Measurements from ENCODE around the gene UNCX.

Gene UNCX

DNA sequence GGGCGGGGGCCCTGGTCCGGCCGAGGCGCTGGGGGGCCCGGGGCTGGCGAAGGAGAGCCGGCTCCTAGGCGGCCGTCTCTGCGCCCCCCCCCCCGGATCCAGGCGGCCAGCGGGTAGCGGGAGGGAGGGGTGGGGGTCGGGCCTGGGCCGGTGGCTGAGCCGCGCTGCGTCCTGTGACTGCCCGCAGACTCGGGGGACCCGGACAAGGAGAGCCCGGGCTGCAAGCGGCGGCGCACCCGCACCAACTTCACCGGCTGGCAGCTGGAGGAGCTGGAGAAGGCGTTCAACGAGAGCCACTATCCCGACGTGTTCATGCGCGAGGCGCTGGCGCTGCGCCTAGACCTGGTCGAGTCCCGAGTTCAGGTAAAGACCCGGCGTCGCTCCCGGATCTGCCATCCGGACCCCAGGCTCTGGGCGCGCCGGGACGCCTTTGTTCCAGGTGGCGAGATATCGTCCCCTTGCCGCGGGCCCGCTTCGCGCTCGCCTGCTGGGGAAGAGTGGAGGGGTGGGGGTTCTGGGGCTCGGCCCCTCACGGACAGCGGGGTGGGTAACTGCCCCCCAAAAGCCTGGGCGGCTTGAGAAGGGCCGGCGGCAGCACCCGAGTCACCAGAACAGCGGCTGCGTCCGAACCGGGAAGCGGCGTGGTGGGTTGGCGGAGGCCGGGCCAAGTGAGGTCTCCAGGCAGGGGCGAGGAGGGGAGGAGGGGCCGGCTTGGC is 819 bp downstream of the UNCX start:
- DNase-seq, result no peak

DNA sequence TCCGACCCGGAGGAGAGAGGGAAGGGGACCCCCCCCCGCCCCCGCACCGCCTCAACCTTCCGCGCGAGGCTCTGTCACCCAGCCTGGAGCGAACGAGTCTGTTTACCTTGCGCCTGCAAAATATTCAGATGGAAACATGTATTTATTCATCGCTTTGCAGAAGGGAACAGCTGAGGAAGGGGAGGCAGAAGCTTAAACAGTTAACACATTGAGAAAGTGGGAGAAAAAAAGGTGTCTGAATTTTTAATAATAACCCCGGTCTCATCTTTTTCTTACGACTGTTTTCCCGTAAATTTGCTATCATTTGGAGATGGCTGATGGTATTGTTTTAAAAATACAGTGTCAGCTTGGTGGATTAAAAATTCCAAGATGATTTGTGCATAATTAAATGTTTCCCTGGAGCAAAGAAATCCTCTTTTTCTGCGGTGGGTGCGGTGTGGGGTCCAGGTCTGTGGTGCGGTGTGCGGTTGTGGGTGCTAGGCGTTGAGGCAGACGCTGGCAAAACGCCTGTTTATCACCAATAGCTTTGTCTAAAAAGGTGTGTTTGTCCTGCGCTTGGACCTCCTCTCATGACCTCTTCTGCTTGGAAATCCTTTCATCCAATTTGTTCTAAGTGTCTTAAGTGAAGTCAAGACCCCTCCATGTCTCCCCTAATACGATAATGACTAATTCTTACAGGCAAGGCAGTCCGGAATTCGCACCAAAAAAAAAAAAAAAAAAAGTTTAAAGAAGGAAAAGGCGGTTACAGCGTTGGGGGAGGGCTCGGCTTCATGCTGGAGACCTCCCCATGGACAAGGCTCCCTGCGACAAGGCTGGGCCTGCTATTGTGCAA is 1.6 kb downstream of the UNCX start:
- DNase-seq, result no peak

DNA sequence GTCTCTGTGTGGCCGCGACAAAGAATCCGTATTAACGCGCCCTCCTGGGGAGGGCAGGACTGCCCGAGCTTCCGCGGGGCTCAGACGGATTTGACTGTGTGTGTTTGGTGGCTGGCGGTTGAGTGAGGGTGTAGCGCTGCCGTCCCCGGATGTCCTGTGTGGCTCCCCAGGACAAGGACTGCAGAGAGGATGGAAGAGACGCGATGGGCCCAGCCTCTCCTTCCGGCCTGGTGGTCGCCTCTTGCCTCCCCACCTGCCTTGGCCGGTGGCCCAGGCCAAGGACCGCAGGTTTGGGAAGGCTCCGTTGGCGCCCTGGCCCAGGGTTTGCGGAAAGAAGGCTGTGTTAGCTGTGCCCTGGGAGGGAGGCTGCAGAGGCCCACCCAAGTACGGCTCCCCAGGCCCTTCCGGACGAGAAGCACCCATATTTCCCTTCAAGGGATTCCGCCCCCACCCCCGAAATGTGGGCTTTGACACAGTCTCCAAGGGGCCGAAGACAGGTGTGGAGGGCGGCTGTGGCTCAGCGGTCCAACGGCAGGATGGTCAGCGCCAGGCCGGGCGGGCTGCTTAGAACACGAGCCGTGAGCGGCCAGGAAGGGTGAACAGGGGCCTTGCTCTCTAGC is 2.3 kb downstream of the UNCX start:
- no peak for DNase-seq

DNA sequence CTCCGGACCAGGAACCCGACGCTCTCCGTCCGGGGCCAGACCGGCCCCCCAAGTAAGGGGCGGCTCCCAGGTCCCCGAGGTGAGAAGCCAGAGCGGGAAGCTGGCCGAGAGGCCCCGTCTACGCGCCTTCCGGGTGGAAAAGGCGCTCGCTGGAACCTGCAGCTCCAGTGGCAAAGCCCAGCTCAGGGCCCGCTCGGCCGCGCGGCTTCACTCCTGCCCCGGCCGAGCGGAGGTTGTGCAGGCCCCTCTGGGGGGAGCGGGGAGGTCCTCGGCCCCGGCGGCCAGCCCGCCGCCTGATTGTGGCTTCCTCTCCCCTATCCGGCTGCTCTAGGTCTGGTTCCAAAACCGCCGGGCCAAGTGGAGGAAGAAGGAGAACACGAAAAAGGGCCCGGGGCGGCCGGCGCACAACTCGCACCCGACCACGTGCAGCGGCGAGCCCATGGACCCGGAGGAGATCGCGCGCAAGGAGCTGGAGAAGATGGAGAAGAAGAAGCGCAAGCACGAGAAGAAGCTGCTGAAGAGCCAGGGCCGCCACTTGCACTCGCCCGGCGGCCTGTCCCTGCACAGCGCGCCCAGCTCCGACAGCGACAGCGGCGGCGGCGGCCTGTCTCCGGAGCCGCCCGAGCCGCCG is 2.9 kb downstream of the UNCX start:
- DNase-seq, result no peak

DNA sequence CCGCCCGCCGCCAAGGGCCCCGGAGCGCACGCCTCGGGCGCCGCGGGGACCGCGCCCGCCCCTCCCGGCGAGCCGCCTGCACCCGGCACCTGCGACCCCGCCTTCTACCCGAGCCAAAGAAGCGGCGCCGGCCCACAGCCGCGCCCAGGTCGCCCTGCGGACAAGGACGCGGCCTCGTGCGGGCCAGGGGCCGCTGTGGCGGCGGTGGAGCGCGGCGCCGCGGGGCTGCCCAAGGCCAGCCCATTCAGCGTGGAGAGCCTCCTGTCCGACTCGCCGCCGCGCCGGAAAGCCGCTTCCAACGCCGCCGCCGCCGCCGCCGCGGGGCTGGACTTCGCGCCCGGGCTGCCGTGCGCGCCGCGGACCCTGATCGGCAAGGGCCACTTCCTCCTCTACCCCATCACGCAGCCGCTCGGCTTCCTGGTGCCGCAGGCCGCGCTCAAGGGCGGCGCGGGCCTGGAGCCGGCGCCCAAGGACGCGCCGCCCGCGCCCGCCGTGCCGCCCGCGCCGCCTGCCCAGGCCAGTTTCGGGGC is 3.5 kb downstream of the UNCX start:
- DNase-seq, result no peak

DNA sequence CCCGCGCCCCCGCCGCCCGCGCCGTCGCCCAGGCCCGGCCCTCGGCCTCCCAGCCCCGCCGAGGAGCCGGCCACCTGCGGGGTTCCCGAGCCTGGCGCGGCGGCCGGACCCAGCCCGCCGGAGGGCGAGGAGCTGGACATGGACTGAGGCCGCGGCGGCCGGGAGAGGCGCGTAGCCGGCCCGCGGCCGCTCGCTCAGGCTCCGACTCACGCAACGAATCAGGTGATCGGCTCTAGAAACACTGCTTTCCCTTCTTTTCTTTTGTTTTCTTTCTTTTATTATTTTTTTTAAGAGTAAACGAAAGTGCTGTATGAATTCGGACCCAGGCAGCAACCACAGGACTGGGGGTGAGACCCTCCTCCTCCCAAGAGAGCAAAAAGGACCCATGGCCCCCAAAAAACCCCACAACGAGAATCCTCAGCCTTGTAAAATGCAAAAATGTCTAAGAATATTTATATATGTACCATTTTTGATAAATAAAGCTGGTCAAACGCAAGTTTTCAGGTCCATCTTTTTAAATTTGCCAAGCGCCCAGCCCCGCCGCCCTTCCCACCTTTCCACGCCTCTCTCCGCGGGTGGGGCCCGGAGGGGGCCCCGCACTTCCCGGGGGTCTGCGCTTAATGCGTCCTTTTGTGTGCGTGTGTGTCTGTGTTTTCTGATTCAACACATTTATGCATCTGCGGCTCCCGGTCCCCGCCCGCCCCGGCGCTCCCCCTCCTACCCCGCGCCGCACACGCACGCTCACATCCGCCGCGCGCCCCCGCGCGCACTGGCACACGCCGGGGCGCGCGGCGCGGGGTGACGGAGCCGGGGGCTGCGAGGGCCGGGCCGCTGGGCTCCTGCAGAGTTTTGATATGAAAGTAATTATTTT is 4.4 kb downstream of the UNCX start:
- no peak for DNase-seq

DNA sequence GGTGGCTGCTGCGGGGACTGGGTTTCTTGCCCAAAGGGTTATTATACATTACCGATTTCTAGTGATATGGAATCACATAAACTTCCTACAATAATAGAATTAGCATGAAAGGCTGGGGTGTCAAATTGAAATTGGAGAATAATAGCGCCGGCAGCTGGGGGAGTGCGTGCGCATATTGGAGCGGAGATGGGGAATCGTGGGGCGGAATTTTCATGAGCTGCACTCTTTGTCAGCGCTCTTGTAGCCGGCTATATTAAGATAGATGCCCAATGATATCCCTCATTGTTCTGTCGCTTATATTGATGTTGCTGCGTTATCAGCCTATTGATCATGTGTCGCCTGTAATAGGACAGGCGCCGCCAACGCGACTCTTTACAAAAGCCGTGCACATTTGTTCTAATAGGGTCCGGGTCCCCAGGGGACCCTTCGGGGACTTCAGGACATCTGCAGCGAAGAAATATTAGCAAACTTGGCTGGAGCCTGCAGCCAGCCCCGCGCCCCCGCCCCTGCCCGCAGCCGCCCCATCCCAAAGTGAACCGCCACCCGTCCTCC is 5.1 kb downstream of the UNCX start:
- no peak for DNase-seq

DNA sequence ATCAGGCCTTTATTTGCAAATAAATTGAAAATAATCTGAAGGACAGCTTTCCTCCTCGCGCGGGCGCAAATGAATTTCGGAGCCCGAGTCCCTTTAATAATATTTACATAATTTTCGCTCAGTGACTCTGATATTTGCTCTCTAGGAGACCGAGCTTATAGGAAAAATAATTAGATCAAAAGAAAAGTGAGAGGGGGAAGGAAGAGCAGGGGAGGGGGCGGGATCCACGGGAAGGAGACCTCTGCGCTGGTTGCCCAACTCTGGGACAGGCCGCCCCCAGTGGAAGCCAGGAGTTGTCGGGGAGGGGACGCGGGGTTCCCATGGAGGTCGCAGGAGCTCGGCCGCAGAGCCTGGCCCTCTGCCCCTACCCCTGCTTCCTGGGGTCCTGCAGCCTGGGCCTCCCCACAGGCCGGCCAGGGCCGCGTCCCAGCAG is 5.8 kb downstream of the UNCX start:
- DNase-seq, result no peak

DNA sequence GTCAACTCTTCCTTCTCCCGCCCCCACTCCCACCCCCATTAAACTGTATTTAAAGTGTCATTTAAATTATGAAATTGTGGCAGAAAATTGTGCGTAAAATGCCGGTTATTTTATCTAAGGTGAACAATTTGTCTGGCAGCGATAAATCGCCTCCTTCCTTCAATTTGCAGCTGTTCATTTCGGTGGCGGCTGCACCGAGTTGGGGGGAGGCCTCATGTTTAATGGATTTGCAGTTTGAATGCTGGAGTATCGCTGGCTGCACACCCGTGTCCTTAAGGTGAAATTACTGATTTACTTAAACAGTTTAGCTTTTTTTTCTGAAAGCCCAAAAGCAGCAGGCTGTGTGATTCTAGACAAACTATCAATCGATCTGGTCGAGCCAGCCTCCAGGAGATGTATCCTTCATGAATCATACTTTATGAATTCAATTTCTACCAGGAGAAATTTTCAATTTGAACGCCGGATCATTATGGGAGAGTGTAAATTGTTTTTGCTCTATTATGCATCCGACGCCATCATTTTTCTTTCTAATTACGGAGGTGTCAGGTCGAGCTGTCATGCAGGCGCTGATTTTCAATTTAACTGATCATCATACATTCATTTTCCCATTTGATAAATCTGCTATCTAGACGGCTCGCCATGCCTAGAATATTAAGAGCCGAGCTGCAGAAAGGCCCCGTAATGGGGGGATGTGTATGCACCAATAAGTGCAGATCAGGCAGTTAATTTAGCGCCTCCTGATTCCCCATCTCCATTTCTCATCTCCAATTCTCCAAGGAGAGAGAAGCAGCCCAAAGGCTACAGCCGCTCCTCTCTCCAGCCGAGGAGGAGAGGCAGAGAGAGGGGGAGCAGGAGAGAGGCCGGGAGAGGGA is 6.5 kb downstream of the UNCX start:
- DNase-seq, result no peak

DNA sequence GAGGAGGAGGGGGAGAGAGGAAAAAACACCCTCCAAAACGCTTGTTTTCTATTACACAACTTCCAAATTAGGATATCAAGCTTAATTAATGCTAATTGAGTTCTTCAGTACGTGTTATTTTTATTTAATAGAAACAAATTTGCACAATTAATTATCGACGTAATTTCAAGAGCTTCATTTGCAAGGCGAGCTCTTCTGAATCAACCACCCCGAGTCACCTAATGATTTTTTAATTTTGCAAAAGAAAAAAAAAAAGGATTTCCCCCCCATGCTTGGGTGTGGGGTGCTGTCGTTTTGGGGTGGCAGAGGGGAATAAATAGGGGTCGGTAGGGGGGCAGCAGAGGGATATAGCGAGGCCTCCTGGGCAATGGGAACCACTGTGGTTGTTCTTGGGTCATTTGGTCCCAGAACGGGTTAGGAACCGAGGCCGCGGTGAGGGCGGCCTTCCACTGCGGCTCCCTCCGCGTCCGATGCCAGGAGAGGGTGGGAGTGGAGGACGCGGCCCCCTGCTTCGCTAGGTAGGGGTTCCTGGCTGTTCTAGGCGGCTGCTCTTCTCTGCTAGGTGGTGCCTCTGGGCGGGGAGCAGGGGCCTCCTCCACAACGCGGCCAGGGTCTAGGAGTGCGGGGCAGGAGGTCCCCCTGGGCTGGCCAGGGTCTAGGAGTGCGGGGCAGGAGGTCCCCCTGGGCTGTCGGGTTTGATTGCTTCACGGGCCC is 7.3 kb downstream of the UNCX start:
- DNase-seq, result no peak

DNA sequence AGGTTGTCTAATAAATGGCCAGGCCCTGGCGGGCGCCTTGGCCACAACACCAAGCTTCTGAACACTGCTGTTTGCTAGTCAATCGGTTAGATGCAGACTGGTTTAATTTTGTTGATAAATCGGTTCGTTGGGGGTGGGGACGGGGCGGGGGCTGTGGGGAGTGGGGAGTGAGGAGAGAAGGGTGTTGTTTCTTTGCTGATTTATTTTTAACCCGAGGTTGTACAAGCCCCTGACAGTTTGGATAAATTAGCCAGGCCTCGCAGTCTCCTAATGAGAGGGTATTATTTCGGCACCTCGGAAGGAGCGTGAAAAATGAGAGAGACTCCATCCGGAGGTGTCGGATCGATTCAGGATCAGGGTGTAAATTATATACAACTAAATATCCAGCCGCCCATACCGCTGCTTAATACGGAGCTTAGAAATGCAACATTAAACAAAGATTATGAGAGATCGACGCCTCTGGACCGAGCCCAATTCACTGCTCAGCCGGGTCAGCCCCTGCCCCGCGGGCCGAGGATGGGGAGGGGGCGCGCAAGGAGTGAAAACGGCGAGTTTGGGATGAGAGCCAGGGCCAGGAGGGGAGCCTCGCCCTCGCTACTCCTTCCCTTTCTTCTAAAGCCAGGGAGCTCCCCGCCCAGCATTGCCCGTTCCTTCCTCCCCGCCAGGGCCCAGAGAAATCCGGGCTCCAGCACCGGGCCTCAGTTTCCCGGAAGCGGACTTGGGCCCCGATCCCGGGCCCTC is 8.0 kb downstream of the UNCX start:
- no peak for DNase-seq

DNA sequence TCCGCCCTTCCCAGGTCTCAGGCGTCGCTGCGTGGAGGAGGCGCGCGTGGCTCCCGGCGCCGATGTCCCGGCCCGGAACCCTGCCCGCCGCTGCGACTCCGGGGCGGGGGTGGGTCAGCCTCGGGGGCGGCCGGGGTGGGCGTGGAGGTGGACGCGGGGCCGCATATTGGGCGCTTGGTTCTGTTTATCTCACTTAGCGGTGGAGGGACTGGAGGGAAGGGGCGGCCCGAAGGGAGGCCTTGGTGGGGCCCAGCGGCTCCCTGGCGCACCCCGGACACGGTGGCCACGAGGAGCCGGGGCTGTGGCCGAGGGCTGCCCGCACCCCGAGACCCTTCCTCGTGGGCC is 8.6 kb downstream of the UNCX start:
- DNase-seq, result no peak

DNA sequence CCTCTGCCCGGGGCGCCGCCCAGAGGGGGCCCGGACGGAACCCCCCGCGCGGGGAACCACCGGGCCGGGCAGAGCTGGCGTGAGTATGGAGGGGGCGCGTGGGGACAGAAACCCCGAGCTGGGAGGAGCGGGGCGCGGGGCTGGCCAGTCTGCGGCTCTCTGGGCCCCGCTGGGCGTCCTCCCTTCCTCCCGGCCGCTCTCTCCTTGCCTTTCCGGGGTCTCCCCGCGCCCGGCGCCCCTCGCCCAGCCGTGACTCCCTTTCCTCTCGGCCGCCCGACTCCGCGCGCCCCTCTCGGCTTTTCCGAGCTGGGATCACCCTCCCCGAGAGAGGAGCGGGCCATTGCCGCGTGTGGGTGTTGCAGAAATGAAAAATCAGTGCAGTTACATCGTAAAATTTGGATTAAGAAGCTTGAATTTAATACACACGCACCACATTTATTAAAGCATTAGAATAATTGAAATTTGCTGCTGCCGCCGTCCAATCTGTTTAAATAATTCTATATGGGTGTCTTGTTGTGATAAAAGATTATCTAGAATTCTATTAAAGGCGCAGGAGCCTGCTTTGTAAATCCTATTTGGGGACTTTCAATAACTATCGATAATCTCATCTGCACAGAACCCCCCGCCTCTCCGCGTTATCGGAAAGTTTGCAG is 9.1 kb downstream of the UNCX start:
- no peak for DNase-seq

DNA sequence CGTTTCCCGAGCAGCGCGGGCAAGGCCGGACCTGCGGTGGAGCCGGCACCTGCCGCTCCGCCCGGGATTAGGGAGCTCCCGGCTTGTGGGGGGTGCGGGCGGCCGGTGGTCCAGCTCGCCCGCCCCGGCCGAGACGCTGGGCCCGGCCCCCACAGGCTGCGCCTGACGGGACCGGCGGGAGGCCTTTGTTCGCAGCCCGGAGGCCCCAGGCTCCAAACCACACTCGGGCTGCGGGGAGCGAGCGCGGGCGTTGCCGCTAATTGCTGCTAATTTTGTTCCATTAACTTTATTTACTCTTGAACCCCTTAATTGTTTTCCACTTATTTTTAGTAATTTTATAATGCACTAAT is 9.6 kb downstream of the UNCX start:
- DNase-seq, result no peak

DNA sequence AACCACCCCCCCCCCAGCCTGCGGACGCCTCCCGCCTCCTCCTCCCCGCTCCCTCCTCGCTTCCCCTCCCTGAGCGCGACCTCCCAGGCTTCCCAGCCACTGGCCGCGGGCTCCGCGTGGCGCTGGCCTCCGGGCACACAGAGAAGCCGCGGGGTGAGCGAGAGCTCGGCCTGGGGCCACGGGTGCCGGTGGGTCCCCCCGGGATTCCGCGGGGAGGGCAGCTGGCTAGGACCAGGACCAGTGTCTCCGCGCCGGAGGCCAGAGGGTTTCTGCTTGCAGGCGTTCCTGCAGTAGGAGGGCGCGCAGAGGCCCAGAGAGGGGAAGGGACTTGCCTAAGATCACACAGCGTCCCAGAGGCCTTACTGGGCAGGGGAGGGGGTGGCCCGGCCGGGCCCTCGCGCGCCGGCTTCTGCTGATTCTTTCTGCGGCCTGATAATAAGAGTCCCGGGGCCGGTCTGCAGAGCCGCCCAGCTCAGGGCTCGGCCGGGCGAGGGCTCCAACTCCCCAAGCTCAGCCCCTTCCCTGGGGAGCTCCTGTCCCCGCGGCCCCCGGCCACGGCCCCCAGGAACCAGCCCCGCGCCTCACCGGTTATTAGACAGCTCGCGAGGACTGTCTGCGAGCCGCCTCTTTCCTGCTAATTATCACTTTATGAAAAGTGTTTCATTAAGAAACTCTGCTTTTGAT is 10.1 kb downstream of the UNCX start:
- DNase-seq, result no peak

DNA sequence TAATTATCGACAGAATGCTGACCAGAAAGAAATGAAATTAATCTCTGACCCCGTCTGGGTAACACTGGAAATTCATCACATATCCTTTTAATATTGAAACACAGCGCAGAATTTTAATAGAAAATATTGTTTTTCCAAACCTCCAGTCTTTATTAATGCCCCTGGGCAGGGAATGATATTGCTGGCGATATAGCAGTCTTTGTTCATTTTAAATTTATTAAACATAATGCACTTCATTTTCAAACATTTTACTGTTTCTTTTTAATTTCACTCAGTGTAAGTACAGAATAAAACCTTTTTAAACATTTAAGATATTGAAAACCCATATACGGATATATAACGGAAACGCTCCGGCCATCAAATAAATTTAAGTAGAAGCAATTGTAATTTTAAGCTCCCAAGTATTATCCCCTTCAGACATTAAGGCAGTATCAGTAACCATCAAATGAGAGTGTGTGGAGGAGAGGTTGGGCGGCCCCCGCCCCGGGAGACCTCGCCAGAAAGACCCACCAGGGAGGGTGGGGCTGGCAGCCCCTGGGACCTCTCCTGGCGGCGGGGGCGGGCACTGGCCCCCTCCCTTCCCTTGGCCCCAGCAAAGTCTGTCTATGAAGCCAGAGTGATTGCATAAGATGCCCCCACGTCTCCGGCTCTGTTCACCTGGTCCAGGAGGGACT is 10.8 kb downstream of the UNCX start:
- DNase-seq, result no peak

DNA sequence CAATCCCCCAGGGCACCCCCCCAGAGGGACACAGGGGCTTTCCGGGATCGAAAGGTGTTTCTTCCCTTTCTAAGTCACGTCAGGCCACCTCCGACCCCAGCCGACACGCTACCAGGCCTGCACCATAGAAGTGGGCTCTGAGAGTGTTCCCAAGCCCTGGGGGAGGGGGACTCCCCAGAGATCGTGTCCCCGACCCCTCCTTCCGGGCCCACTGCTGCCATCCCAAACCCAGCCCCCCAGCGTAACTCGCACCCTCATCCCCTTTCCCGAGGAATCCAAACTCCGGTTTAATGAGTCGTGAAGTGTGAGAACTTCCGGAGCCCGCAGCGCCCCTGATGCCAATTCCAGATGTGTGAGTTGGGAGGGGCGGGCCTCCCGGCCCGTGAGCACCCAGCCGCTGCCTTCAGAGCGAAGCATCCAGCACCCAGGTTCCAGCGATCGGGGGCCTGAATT is 11.3 kb downstream of the UNCX start:
- DNase-seq, result no peak
